Measurements from ENCODE around the gene ATP12A. TPM values are rescaled to one million over a fixed set of nuclear protein-coding genes. Genes with fewer than 3 reads are reported as not detected.

The ATP12A gene
- total RNA-seq, 4 donors from 2014 or later = 0.27 TPM; not detected in 3

DNA sequence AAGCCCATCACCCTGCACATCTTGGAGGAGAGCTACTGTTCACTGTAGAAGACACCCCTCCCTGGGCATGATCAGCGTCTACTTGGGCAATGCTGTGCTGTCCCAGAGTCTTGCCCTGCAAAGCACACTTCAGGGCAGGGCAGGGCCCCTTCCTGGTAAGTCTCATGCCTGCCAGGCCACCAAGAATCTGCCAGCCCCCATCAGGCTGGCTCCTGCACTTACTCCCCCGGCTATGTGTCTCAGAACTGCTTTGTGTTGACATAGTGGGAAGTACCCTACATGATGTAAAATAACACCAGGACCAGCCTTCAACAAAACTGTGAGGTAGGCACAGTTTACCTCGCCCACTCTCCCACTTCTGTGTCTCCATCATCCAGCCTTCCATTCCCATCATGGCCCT is 27.8 kb upstream of the ATP12A start:
- TF ChIP-seq POLR2A (IDR thresholded peaks at IDR 0.05) (no peak), CTCF (IDR thresholded peaks at IDR 0.05) (no peak)

DNA sequence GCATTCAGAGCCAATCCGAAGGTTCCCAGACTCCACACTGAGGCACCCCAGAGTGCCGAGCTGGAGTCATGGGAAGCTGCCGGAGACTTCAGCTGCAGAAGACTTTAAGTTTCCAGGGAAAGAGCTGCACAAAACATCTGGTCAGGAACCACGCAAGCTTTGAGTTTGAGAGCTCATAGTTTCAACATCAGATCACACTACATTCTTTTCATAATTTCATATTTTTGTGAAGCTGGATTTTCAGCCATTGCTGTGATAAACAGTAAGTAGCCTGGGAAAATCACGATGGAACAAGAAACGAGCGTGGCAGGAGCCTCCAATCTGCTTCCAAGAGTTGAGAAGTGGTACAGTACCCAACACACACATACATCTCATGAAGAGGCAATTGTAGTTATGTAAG is 25.5 kb upstream of the ATP12A start:
- intact Hi-C loops (cut with DNase I) = no loop called here
- Histone ChIP-seq H3K4me1 (peaks cover 5 to 18% of the 10 kb centered on the region in 2 donors), H3K27ac (no peak overlapping the region), H3K27me3 (no peaks in the 10 kb centered on the region), H3K36me3 (no peaks in the 10 kb centered on the region), H3K4me3 (replicated peaks in 1 of 3) (no peak overlapping the region), H3K9me3 (no peaks in the 10 kb centered on the region)
- no peak for DNase-seq
- TF ChIP-seq CTCF (IDR thresholded peaks at IDR 0.05) (no peak), POLR2A (IDR thresholded peaks at IDR 0.05) (no peak)
- 88 to 94% methylated on average over 7 of the region's 7 CpGs for WGBS, 2 donors

More for the DNA sequence above, 27.8 kb upstream of the ATP12A start:
- 75 to 76% methylated on average over 2 to 3 of the region's 3 CpGs for WGBS, 2 donors
- DNase-seq = no peak
- intact Hi-C loops (cut with DNase I) = no loop called here
- no peak overlapping the region for H3K4me3 ChIP-seq (replicated peaks in 1 of 3)
- H3K4me1 ChIP-seq = peaks cover 5 to 18% of the 10 kb centered on the region in 2 donors
- no peaks in the 10 kb centered on the region for H3K27me3 ChIP-seq
- H3K9me3 ChIP-seq = no peaks in the 10 kb centered on the region
- peak overlapping the region in 1 of 3 donors; percentile 56 for H3K27ac ChIP-seq
- no peaks in the 10 kb centered on the region for H3K36me3 ChIP-seq

GRCh38 chr13:24659239-24659638 is 21.0 kb upstream of the ATP12A start:
- no peaks in the 10 kb centered on the region for H3K4me1 ChIP-seq

GRCh38 chr13:24660023-24660741 is 20.0 kb upstream of the ATP12A start:
- Histone ChIP-seq H3K4me3 (replicated peaks in 1 of 3) (no peak overlapping the region), H3K36me3 (no peaks in the 10 kb centered on the region), H3K4me1 (no peaks in the 10 kb centered on the region), H3K9me3 (no peaks in the 10 kb centered on the region), H3K27ac (no peak overlapping the region), H3K27me3 (no peaks in the 10 kb centered on the region)
- intact Hi-C loops (cut with DNase I) = no loop called here
- DNase-seq = no peak
- 39 to 55% methylated on average over 4 of the region's 4 CpGs for WGBS, 2 donors
- TF ChIP-seq POLR2A (IDR thresholded peaks at IDR 0.05) = no peak
- TF ChIP-seq CTCF (IDR thresholded peaks at IDR 0.05) = no peak

More at GRCh38 chr13:24659239-24659638, 21.0 kb upstream of the ATP12A start:
- Histone ChIP-seq H3K9me3 (no peaks in the 10 kb centered on the region), H3K4me3 (replicated peaks in 1 of 3) (no peak overlapping the region), H3K27me3 (no peaks in the 10 kb centered on the region), H3K36me3 (no peaks in the 10 kb centered on the region), H3K27ac (no peak overlapping the region)
- no peak for DNase-seq
- intact Hi-C loops (cut with DNase I) = no loop called here
- TF ChIP-seq POLR2A (IDR thresholded peaks at IDR 0.05) (no peak), CTCF (IDR thresholded peaks at IDR 0.05) (no peak)
- 81% methylated on average over 3 of the region's 3 CpGs for WGBS, 2 donors

- H3K36me3 ChIP-seq = no peaks in the 10 kb centered on the region
- intact Hi-C loops (cut with DNase I) = no loop called here
- 68 to 77% methylated on average over 5 of the region's 5 CpGs for WGBS, 2 donors
- H3K4me3 ChIP-seq (replicated peaks in 1 of 3) = no peak overlapping the region
- no peak for DNase-seq
- TF ChIP-seq CTCF (IDR thresholded peaks at IDR 0.05) (no peak), POLR2A (IDR thresholded peaks at IDR 0.05) (no peak)
- H3K4me1 ChIP-seq = no peaks in the 10 kb centered on the region
- no peak overlapping the region for H3K27ac ChIP-seq
- H3K27me3 ChIP-seq = no peaks in the 10 kb centered on the region
- no peaks in the 10 kb centered on the region for H3K9me3 ChIP-seq
Observed at GRCh38 chr13:24661713-24662112, 18.5 kb upstream of the ATP12A start.

Data from thyroid gland (tissue), 4 donors.